Measurements from ENCODE around the gene NPHP4.

The NPHP4 gene

GRCh38 chr1:5951846-5952410, 40.3 kb downstream of the NPHP4 start:
- H3K36me3 ChIP-seq (ENCODE audit: control insufficient read depth in 5 of 5, insufficient read depth in 5 of 5, low read length in 5 of 5) = peaks cover 8 to 59% (median 24%) of the 10 kb centered on the region in 5 donors
- no peak overlapping the region for H3K27ac ChIP-seq (ENCODE audit: low read depth, low read length)
- H3K9me3 ChIP-seq (ENCODE audit: control insufficient read depth in 5 of 5, low read length in 5 of 5) = no peaks in the 10 kb centered on the region
- H3K27me3 ChIP-seq (ENCODE audit: control insufficient read depth in 5 of 5, insufficient read depth in 4 of 5, low read length in 5 of 5) = no peaks in the 10 kb centered on the region
- peaks cover 0 to 16% (median 5%) of the 10 kb centered on the region in 5 donors for H3K4me1 ChIP-seq (ENCODE audit: control insufficient read depth in 5 of 5, insufficient read depth in 5 of 5, low read length in 5 of 5)
- no peak overlapping the region for H3K9ac ChIP-seq (ENCODE audit: low read length in 5 of 5)
- no peak overlapping the region for H3K4me3 ChIP-seq (ENCODE audit: low read depth in 1 of 5, low read length in 5 of 5)

GRCh38 chr1:5950994-5951785, 41.0 kb downstream of the NPHP4 start:
- peaks cover 8 to 59% (median 30%) of the 10 kb centered on the region in 5 donors for H3K36me3 ChIP-seq (ENCODE audit: control insufficient read depth in 5 of 5, insufficient read depth in 5 of 5, low read length in 5 of 5)
- H3K27me3 ChIP-seq (ENCODE audit: control insufficient read depth in 5 of 5, insufficient read depth in 4 of 5, low read length in 5 of 5) = no peaks in the 10 kb centered on the region

GRCh38 chr1:5950201-5950895, 41.9 kb downstream of the NPHP4 start:
- Histone ChIP-seq H3K4me1 (ENCODE audit: control insufficient read depth in 5 of 5, insufficient read depth in 5 of 5, low read length in 5 of 5) (peaks cover 0 to 16% (median 5%) of the 10 kb centered on the region in 5 donors), H3K4me3 (ENCODE audit: low read depth in 1 of 5, low read length in 5 of 5) (no peak overlapping the region), H3K27me3 (ENCODE audit: control insufficient read depth in 5 of 5, insufficient read depth in 4 of 5, low read length in 5 of 5) (no peaks in the 10 kb centered on the region), H3K27ac (ENCODE audit: low read depth, low read length) (no peak overlapping the region), H3K36me3 (ENCODE audit: control insufficient read depth in 5 of 5, insufficient read depth in 5 of 5, low read length in 5 of 5) (peaks cover 4 to 60% (median 30%) of the 10 kb centered on the region in 5 donors), H3K9ac (ENCODE audit: low read length in 5 of 5) (no peak overlapping the region), H3K9me3 (ENCODE audit: control insufficient read depth in 5 of 5, low read length in 5 of 5) (no peaks in the 10 kb centered on the region)

More at GRCh38 chr1:5950994-5951785, 41.0 kb downstream of the NPHP4 start:
- H3K9ac ChIP-seq (ENCODE audit: low read length in 5 of 5) = no peak overlapping the region
- H3K4me1 ChIP-seq (ENCODE audit: control insufficient read depth in 5 of 5, insufficient read depth in 5 of 5, low read length in 5 of 5) = peaks cover 0 to 16% (median 5%) of the 10 kb centered on the region in 5 donors
- no peak overlapping the region for H3K27ac ChIP-seq (ENCODE audit: low read depth, low read length)
- H3K9me3 ChIP-seq (ENCODE audit: control insufficient read depth in 5 of 5, low read length in 5 of 5) = no peaks in the 10 kb centered on the region
- H3K4me3 ChIP-seq (ENCODE audit: low read depth in 1 of 5, low read length in 5 of 5) = no peak overlapping the region

- Histone ChIP-seq H3K4me3 (ENCODE audit: low read depth in 1 of 5, low read length in 5 of 5) (no peak overlapping the region), H3K36me3 (ENCODE audit: control insufficient read depth in 5 of 5, insufficient read depth in 5 of 5, low read length in 5 of 5) (peaks cover 0 to 56% (median 28%) of the 10 kb centered on the region in 5 donors), H3K9me3 (ENCODE audit: control insufficient read depth in 5 of 5, low read length in 5 of 5) (no peaks in the 10 kb centered on the region), H3K4me1 (ENCODE audit: control insufficient read depth in 5 of 5, insufficient read depth in 5 of 5, low read length in 5 of 5) (peaks cover 0 to 16% (median 5%) of the 10 kb centered on the region in 5 donors), H3K27ac (ENCODE audit: low read depth, low read length) (no peak overlapping the region), H3K9ac (ENCODE audit: low read length in 5 of 5) (no peak overlapping the region), H3K27me3 (ENCODE audit: control insufficient read depth in 5 of 5, insufficient read depth in 4 of 5, low read length in 5 of 5) (no peaks in the 10 kb centered on the region)
These were observed 42.5 kb downstream of the NPHP4 start for GRCh38 chr1:5949761-5950100.

GRCh38 chr1:5949085-5949760, 43.0 kb downstream of the NPHP4 start:
- Histone ChIP-seq H3K4me3 (ENCODE audit: low read depth in 1 of 5, low read length in 5 of 5) (no peak overlapping the region), H3K27ac (ENCODE audit: low read depth, low read length) (no peak overlapping the region), H3K27me3 (ENCODE audit: control insufficient read depth in 5 of 5, insufficient read depth in 4 of 5, low read length in 5 of 5) (no peaks in the 10 kb centered on the region), H3K36me3 (ENCODE audit: control insufficient read depth in 5 of 5, insufficient read depth in 5 of 5, low read length in 5 of 5) (peaks cover 0 to 52% (median 28%) of the 10 kb centered on the region in 5 donors), H3K9me3 (ENCODE audit: control insufficient read depth in 5 of 5, low read length in 5 of 5) (no peaks in the 10 kb centered on the region), H3K4me1 (ENCODE audit: control insufficient read depth in 5 of 5, insufficient read depth in 5 of 5, low read length in 5 of 5) (peaks cover 0 to 20% (median 6%) of the 10 kb centered on the region in 5 donors), H3K9ac (ENCODE audit: low read length in 5 of 5) (no peak overlapping the region)

GRCh38 chr1:5948681-5949005, 43.6 kb downstream of the NPHP4 start:
- Histone ChIP-seq H3K9ac (ENCODE audit: low read length in 5 of 5) (no peak overlapping the region), H3K27me3 (ENCODE audit: control insufficient read depth in 5 of 5, insufficient read depth in 4 of 5, low read length in 5 of 5) (no peaks in the 10 kb centered on the region), H3K4me3 (ENCODE audit: low read depth in 1 of 5, low read length in 5 of 5) (no peak overlapping the region), H3K9me3 (ENCODE audit: control insufficient read depth in 5 of 5, low read length in 5 of 5) (no peaks in the 10 kb centered on the region), H3K27ac (ENCODE audit: low read depth, low read length) (no peak overlapping the region), H3K36me3 (ENCODE audit: control insufficient read depth in 5 of 5, insufficient read depth in 5 of 5, low read length in 5 of 5) (peaks cover 0 to 50% (median 28%) of the 10 kb centered on the region in 5 donors), H3K4me1 (ENCODE audit: control insufficient read depth in 5 of 5, insufficient read depth in 5 of 5, low read length in 5 of 5) (peaks cover 0 to 25% (median 12%) of the 10 kb centered on the region in 5 donors)

- Histone ChIP-seq H3K36me3 (ENCODE audit: control insufficient read depth in 5 of 5, insufficient read depth in 5 of 5, low read length in 5 of 5) (peaks cover 0 to 45% (median 24%) of the 10 kb centered on the region in 5 donors), H3K4me1 (ENCODE audit: control insufficient read depth in 5 of 5, insufficient read depth in 5 of 5, low read length in 5 of 5) (peaks cover 0 to 31% (median 17%) of the 10 kb centered on the region in 5 donors), H3K9me3 (ENCODE audit: control insufficient read depth in 5 of 5, low read length in 5 of 5) (no peaks in the 10 kb centered on the region), H3K9ac (ENCODE audit: low read length in 5 of 5) (no peak overlapping the region), H3K4me3 (ENCODE audit: low read depth in 1 of 5, low read length in 5 of 5) (no peak overlapping the region), H3K27ac (ENCODE audit: low read depth, low read length) (no peak overlapping the region), H3K27me3 (ENCODE audit: control insufficient read depth in 5 of 5, insufficient read depth in 4 of 5, low read length in 5 of 5) (no peaks in the 10 kb centered on the region)
These were observed 44.1 kb downstream of the NPHP4 start for GRCh38 chr1:5947978-5948680.

GRCh38 chr1:5947071-5947821, 45.0 kb downstream of the NPHP4 start:
- Histone ChIP-seq H3K4me1 (ENCODE audit: control insufficient read depth in 5 of 5, insufficient read depth in 5 of 5, low read length in 5 of 5) (peaks cover 0 to 37% (median 25%) of the 10 kb centered on the region in 5 donors), H3K27me3 (ENCODE audit: control insufficient read depth in 5 of 5, insufficient read depth in 4 of 5, low read length in 5 of 5) (no peaks in the 10 kb centered on the region), H3K9me3 (ENCODE audit: control insufficient read depth in 5 of 5, low read length in 5 of 5) (no peaks in the 10 kb centered on the region), H3K36me3 (ENCODE audit: control insufficient read depth in 5 of 5, insufficient read depth in 5 of 5, low read length in 5 of 5) (peaks cover 0 to 43% (median 24%) of the 10 kb centered on the region in 5 donors), H3K4me3 (ENCODE audit: low read depth in 1 of 5, low read length in 5 of 5) (no peak overlapping the region), H3K9ac (ENCODE audit: low read length in 5 of 5) (no peak overlapping the region), H3K27ac (ENCODE audit: low read depth, low read length) (no peak overlapping the region)

- H3K9ac ChIP-seq (ENCODE audit: low read length in 5 of 5) = no peak overlapping the region
- no peak overlapping the region for H3K27ac ChIP-seq (ENCODE audit: low read depth, low read length)
- no peaks in the 10 kb centered on the region for H3K27me3 ChIP-seq (ENCODE audit: control insufficient read depth in 5 of 5, insufficient read depth in 4 of 5, low read length in 5 of 5)
- peaks cover 0 to 42% (median 30%) of the 10 kb centered on the region in 5 donors for H3K4me1 ChIP-seq (ENCODE audit: control insufficient read depth in 5 of 5, insufficient read depth in 5 of 5, low read length in 5 of 5)
- no peak overlapping the region for H3K4me3 ChIP-seq (ENCODE audit: low read depth in 1 of 5, low read length in 5 of 5)
- H3K36me3 ChIP-seq (ENCODE audit: control insufficient read depth in 5 of 5, insufficient read depth in 5 of 5, low read length in 5 of 5) = peaks cover 0 to 29% (median 20%) of the 10 kb centered on the region in 5 donors
- no peaks in the 10 kb centered on the region for H3K9me3 ChIP-seq (ENCODE audit: control insufficient read depth in 5 of 5, low read length in 5 of 5)
These were observed 46.8 kb downstream of the NPHP4 start for GRCh38 chr1:5945445-5945844.

All from subcutaneous abdominal adipose tissue (tissue), 5 donors.